HG03175 (cell line): Measurements from ENCODE around the gene GAK.

Experiments
- ATAC-seq: cut with Tn5 transposase; IDR thresholded peaks from one replicate; pipeline ENCODE4 v1.9.1; 2021; ENCODE audit warnings: mild to moderate bottlenecking, moderate library complexity; ENCODE audit not compliant: unreplicated experiment

Gene GAK

GRCh38 chr4:874971-875817 lies 56.9 kb downstream of the GAK start:
- ATAC-seq, result no peak

GRCh38 chr4:874056-874455 lies 58.1 kb downstream of the GAK start:
- no peak for ATAC-seq

- no peak for ATAC-seq
Measured at GRCh38 chr4:872241-872981, 59.7 kb downstream of the GAK start.

GRCh38 chr4:871484-871883 lies 60.6 kb downstream of the GAK start:
- no peak for ATAC-seq

GRCh38 chr4:870951-871350 lies 61.2 kb downstream of the GAK start:
- no peak for ATAC-seq

GRCh38 chr4:869776-870175 lies 62.3 kb downstream of the GAK start:
- no peak for ATAC-seq

- ATAC-seq, result no peak
Measured at GRCh38 chr4:868421-868820, 63.7 kb downstream of the GAK start.

GRCh38 chr4:867526-868250 lies 64.4 kb downstream of the GAK start:
- ATAC-seq, result no peak

- no peak for ATAC-seq
Measured at GRCh38 chr4:866761-867390, 65.2 kb downstream of the GAK start.

GRCh38 chr4:866068-866760 lies 65.9 kb downstream of the GAK start:
- ATAC-seq, result no peak

GRCh38 chr4:865572-865971 lies 66.5 kb downstream of the GAK start:
- ATAC-seq, result no peak

GRCh38 chr4:865121-865465 lies 67.0 kb downstream of the GAK start:
- no peak for ATAC-seq

GRCh38 chr4:864456-865120 lies 67.5 kb downstream of the GAK start:
- ATAC-seq, result no peak

GRCh38 chr4:860561-860960 lies 71.6 kb downstream of the GAK start:
- ATAC-seq, result no peak

GRCh38 chr4:859496-859895 lies 72.6 kb downstream of the GAK start:
- ATAC-seq, result no peak

GRCh38 chr4:858831-859451 lies 73.2 kb downstream of the GAK start:
- ATAC-seq, result no peak

GRCh38 chr4:858041-858481 lies 74.1 kb downstream of the GAK start:
- no peak for ATAC-seq

- no peak for ATAC-seq
Measured at GRCh38 chr4:857461-857860, 74.7 kb downstream of the GAK start.

- no peak for ATAC-seq
Measured at GRCh38 chr4:856225-856901, 75.8 kb downstream of the GAK start.
